Aortic smooth muscle cell (primary cell): ENCODE measurements around the gene PIM1. TPM values are rescaled to one million over a fixed set of nuclear protein-coding genes. Genes with fewer than 3 reads are reported as not detected.

Experiments
- total RNA-seq: library from RNA; depleted of rRNA; stranded (reverse); fragments of >200 nt; gene quantifications from 2 replicates; pipeline ENCODE4 v1.2.3, GENCODE V29; 2014

Gene PIM1
- total RNA-seq = 3.7 and 6.0 TPM in 2 replicates

DNA sequence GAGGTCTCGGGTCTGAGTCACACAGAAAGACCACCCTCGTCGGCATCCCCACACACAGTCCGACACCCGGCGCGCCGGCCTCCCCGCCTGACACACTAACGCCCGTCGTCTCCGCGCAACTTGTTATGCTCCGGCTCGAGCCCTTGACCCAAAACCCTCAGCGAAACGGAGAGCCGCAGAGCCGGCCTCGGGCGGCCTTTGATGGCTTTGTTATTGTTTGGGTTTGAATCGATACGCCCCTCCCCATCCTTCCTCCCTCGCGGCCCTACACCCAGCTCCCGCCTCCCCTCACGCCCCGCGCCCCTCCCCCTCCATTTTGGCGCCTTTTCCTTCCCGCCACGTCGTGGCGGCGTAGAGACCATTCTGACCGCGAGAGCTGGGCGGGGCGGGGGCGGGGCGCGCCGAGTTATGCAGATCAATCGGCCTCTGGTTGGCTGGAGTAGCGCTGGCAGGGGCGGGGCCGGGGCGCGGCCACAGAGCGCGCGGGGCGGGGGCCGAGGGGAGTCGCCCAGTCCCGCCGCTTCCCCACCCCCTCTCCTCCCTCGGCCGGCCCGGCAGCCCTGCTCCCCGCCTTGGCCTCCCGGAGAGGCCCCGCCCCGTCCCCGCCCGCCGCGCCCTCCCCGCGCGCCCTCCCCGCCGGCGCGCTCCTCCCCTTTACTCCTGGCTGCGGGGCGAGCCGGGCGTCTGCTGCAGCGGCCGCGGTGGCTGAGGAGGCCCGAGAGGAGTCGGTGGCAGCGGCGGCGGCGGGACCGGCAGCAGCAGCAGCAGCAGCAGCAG lies at the start of gene PIM1:
Gene PIM1, plus strand, starts transcription at position 657 of the 777 bp plus-strand sequence. CDS start 424 bp downstream, outside the sequence.

Other genes with a start within 250 kb of the PIM1 start
- under 0.01 and 0.19 TPM in 2 replicates for gene PI16, start 215.4 kb upstream of the PIM1 start, total RNA-seq
- gene MTCH1, start 184.0 kb upstream of the PIM1 start, total RNA-seq = 197 and 223 TPM in 2 replicates
- not detected in 2 replicates for gene FGD2, start 164.5 kb upstream of the PIM1 start, total RNA-seq
- gene TBC1D22B, start 87.6 kb downstream of the PIM1 start, total RNA-seq = 3.3 and 4.0 TPM in 2 replicates
- 1.3 and 1.8 TPM in 2 replicates for gene TMEM217, start 88.0 kb downstream of the PIM1 start, total RNA-seq
- gene RNF8, start 183.8 kb downstream of the PIM1 start, total RNA-seq = 18.2 and 24.7 TPM in 2 replicates